ENCODE data around the gene GFPT1.
A peak's percentile ranks its signal among the peaks of the same experiment; 100 is the strongest.

The GFPT1 gene

GRCh38 chr2:69315160-69315761 lies 71.8 kb downstream of the GFPT1 start:
- DNase-seq: no peak

GRCh38 chr2:69311024-69311416 lies 76.0 kb downstream of the GFPT1 start:
- DNase-seq: no peak

GRCh38 chr2:69310111-69311023 lies 76.7 kb downstream of the GFPT1 start:
- no peak for DNase-seq

GRCh38 chr2:69309351-69310110 lies 77.5 kb downstream of the GFPT1 start:
- no peak for DNase-seq

- DNase-seq: no peak
Observed at GRCh38 chr2:69308338-69308737, 78.7 kb downstream of the GFPT1 start.

- DNase-seq: no peak
Observed at GRCh38 chr2:69307579-69308064, 79.4 kb downstream of the GFPT1 start.

GRCh38 chr2:69306822-69307578 lies 80.0 kb downstream of the GFPT1 start:
- DNase-seq: peak; percentile 73

- DNase-seq: no peak
Observed at GRCh38 chr2:69306393-69306821, 80.6 kb downstream of the GFPT1 start.

GRCh38 chr2:69305712-69306392 lies 81.2 kb downstream of the GFPT1 start:
- DNase-seq: no peak

GRCh38 chr2:69305166-69305565 lies 81.9 kb downstream of the GFPT1 start:
- DNase-seq: no peak

GRCh38 chr2:69304656-69305055 lies 82.4 kb downstream of the GFPT1 start:
- no peak for DNase-seq

- no peak for DNase-seq
Observed at GRCh38 chr2:69300650-69301049, 86.4 kb downstream of the GFPT1 start.

- DNase-seq: no peak
Observed at GRCh38 chr2:69299772-69300516, 87.1 kb downstream of the GFPT1 start.

GRCh38 chr2:69298862-69299261 lies 88.2 kb downstream of the GFPT1 start:
- no peak for DNase-seq

GRCh38 chr2:69298261-69298660 lies 88.8 kb downstream of the GFPT1 start:
- DNase-seq: no peak

GRCh38 chr2:69297216-69297615 lies 89.8 kb downstream of the GFPT1 start:
- DNase-seq: no peak

GRCh38 chr2:69296421-69296820 lies 90.6 kb downstream of the GFPT1 start:
- DNase-seq: no peak

- no peak for DNase-seq
Observed at GRCh38 chr2:69292256-69292655, 94.8 kb downstream of the GFPT1 start.

- DNase-seq: no peak
Observed at GRCh38 chr2:69291721-69292120, 95.3 kb downstream of the GFPT1 start.

- no peak for DNase-seq
Observed at GRCh38 chr2:69291004-69291650, 95.9 kb downstream of the GFPT1 start.

GRCh38 chr2:69288429-69288828 lies 98.6 kb downstream of the GFPT1 start:
- no peak for DNase-seq
